Renal cortex interstitium (tissue), 15 donors: ENCODE measurements around the gene PIK3R6. TPM values are rescaled to one million over a fixed set of nuclear protein-coding genes. Genes with fewer than 3 reads are reported as not detected.

Source experiments
- DNase-seq, 11 donors: peaks; one replicate each; pipeline ENCODE4 v3.0.0-alpha.2; 2013; ENCODE audit warnings: low read depth in 9 of 11, low spot score in 4 of 11; ENCODE audit errors: extremely low read depth in 1 of 11
- long read RNA-seq, 16 experiments: transcript quantifications; one replicate each; lab custom pipeline, GENCODE V29; 2026
- polyA plus RNA-seq, 3 donors: library from polyadenylated mRNA; unstranded; fragments of 120-200 nt; gene quantifications; one replicate each; pipeline ENCODE4 v1.2.1, GENCODE V29; 2013; ENCODE audit not compliant: insufficient read length in 3 of 3

PIK3R6 gene
- polyA plus RNA-seq, result 1 to 10 TPM; 1.2 to 2.2 (median 1.4) TPM
- long read RNA-seq, donor 1, result 0 reads
- long read RNA-seq, donor 2, result 0 reads
- long read RNA-seq, donor 3, partial matches to known transcripts, result 0 of 1 reads
- long read RNA-seq, donor 3, other reads (novel, unspliced or antisense), result 0 of 1 reads
- long read RNA-seq, donor 4, result 0 reads
- long read RNA-seq, donor 5, result 0 reads
- long read RNA-seq, donor 6, result 0 reads
- long read RNA-seq, donor 7, result 0 reads
- long read RNA-seq, donor 8, result 0 reads
- long read RNA-seq, donor 9, result 0 reads
- long read RNA-seq, donor 10, result 0 reads
- long read RNA-seq, donor 11, result 0 reads
- long read RNA-seq, donor 12, result 0 reads
- long read RNA-seq, donor 13, result 0 reads
- long read RNA-seq, donor 14, result 0 reads
- long read RNA-seq, donor 15, result 0 reads
- long read RNA-seq, donor 16, partial matches to known transcripts, result 0 of 1 reads
- long read RNA-seq, donor 16, other reads (novel, unspliced or antisense), result 0 of 1 reads

GRCh38 chr17:8867361-8867981, at the start of gene PIK3R6:
PIK3R6 (minus strand) TSS chr17:8867674; CDS start chr17:8849794, 17,880 bp downstream.
- DNase-seq, result no peak

- DNase-seq, result no peak
Measured at GRCh38 chr17:8916466-8916865, 49.0 kb upstream of the PIK3R6 start.

- DNase-seq, result no peak
Measured at GRCh38 chr17:8914554-8914953, 47.1 kb upstream of the PIK3R6 start.

- no peak for DNase-seq
Measured at GRCh38 chr17:8913879-8914278, 46.4 kb upstream of the PIK3R6 start.

GRCh38 chr17:8913091-8913490, 45.6 kb upstream of the PIK3R6 start:
- no peak for DNase-seq

GRCh38 chr17:8912084-8912981, 44.9 kb upstream of the PIK3R6 start:
- DNase-seq, result no peak

- no peak for DNase-seq
Measured at GRCh38 chr17:8910969-8911604, 43.6 kb upstream of the PIK3R6 start.

- DNase-seq, result no peak
Measured at GRCh38 chr17:8909586-8910270, 42.3 kb upstream of the PIK3R6 start.

GRCh38 chr17:8905331-8905730, 37.9 kb upstream of the PIK3R6 start:
- no peak for DNase-seq

- DNase-seq, result no peak
Measured at GRCh38 chr17:8904686-8905085, 37.2 kb upstream of the PIK3R6 start.

- DNase-seq, result no peak
Measured at GRCh38 chr17:8904201-8904600, 36.7 kb upstream of the PIK3R6 start.

- no peak for DNase-seq
Measured at GRCh38 chr17:8900626-8901585, 33.4 kb upstream of the PIK3R6 start.

GRCh38 chr17:8900207-8900606, 32.7 kb upstream of the PIK3R6 start:
- DNase-seq, result no peak

GRCh38 chr17:8898636-8899035, 31.2 kb upstream of the PIK3R6 start:
- no peak for DNase-seq

GRCh38 chr17:8898126-8898525, 30.7 kb upstream of the PIK3R6 start:
- no peak for DNase-seq

GRCh38 chr17:8896641-8897635, 29.5 kb upstream of the PIK3R6 start:
- no peak for DNase-seq
